GM23338 (cell line): ENCODE measurements around the gene ALS2. TPM values are rescaled to one million over a fixed set of nuclear protein-coding genes. Genes with fewer than 3 reads are reported as not detected.

Source experiments
- ATAC-seq: fragments of 200-7000 bp; cut with Tn5 transposase; 3 replicates; pipeline ENCODE4 v1.9.1; 2020
- DNase-seq: peaks from one replicate; pipeline ENCODE4 v3.0.0-alpha.2; 2015; ENCODE audit warnings: low spot score
- H2AFZ ChIP-seq: fragments of 200-600 bp; sonication (generic); 2 replicates; pipeline ENCODE4 v1.8.0; 2016; ENCODE audit warnings: antibody characterized with exemption, mild to moderate bottlenecking, moderate library complexity
- H3F3A ChIP-seq: fragments of 200-600 bp; sonication (generic); replicated peaks from 2 replicates; pipeline ENCODE4 v1.8.0; 2017; ENCODE audit warnings: antibody characterized with exemption, mixed run types, low read depth
- H3K27ac ChIP-seq: fragments of 200-600 bp; sonication (generic); 2 replicates; pipeline ENCODE4 v1.6.1; 2016; ENCODE audit warnings: low read depth
- H3K27me3 ChIP-seq: fragments of 200-600 bp; sonication (generic); 2 replicates; pipeline ENCODE4 v1.8.0; 2016; ENCODE audit warnings: mild to moderate bottlenecking, mixed run types, moderate library complexity; ENCODE audit not compliant: insufficient read depth
- H3K36me3 ChIP-seq: fragments of 200-600 bp; sonication (generic); 2 replicates; pipeline ENCODE4 v1.8.0; 2016; ENCODE audit warnings: mild to moderate bottlenecking; ENCODE audit not compliant: insufficient read depth
- H3K4me1 ChIP-seq: fragments of 200-600 bp; sonication (generic); 2 replicates; pipeline ENCODE4 v1.8.0; 2016; ENCODE audit warnings: mild to moderate bottlenecking, moderate library complexity; ENCODE audit not compliant: insufficient read depth
- H3K4me2 ChIP-seq: fragments of 200-600 bp; sonication (generic); 2 replicates; pipeline ENCODE4 v1.7.1; 2017; ENCODE audit warnings: mixed run types
- H3K4me3 ChIP-seq: fragments of 200-600 bp; sonication (generic); 2 replicates; pipeline ENCODE4 v1.6.1; 2016; ENCODE audit warnings: mixed run types
- H3K79me2 ChIP-seq: fragments of 200-600 bp; sonication (generic); replicated peaks from 2 replicates; pipeline ENCODE4 v1.8.0; 2017; ENCODE audit warnings: mild to moderate bottlenecking; ENCODE audit not compliant: insufficient read depth
- H3K9me2 ChIP-seq: fragments of 200-600 bp; sonication (generic); 2 replicates; pipeline ENCODE4 v1.8.0; 2017; ENCODE audit not compliant: insufficient read depth
- H4K20me1 ChIP-seq: fragments of 200-600 bp; sonication (generic); replicated peaks from 2 replicates; pipeline ENCODE4 v1.8.0; 2017; ENCODE audit warnings: mild to moderate bottlenecking; ENCODE audit not compliant: insufficient read depth
- H3K27ac Mint-ChIP-seq: 2 replicates; pipeline ENCODE4 v1.8.0; 2020; ENCODE audit warnings: inconsistent platforms, mild to moderate bottlenecking, moderate library complexity, mixed read lengths
- H3K27me3 Mint-ChIP-seq: 3 replicates; pipeline ENCODE4 v1.8.0; 2022; ENCODE audit warnings: low read depth, mild to moderate bottlenecking, moderate library complexity, mixed read lengths, inconsistent platforms; ENCODE audit not compliant: insufficient read depth, poor library complexity
- H3K36me3 Mint-ChIP-seq: 3 replicates; pipeline ENCODE4 v1.8.0; 2021; ENCODE audit warnings: low read depth, mild to moderate bottlenecking, inconsistent platforms, moderate library complexity, mixed read lengths
- H3K4me1 Mint-ChIP-seq: 3 replicates; pipeline ENCODE4 v1.8.0; 2020; ENCODE audit warnings: mild to moderate bottlenecking, inconsistent platforms, mixed read lengths
- H3K4me3 Mint-ChIP-seq: 3 replicates; pipeline ENCODE4 v1.8.0; 2021; ENCODE audit warnings: moderate library complexity, mild to moderate bottlenecking, inconsistent platforms, mixed read lengths
- H3K9me3 Mint-ChIP-seq: 3 replicates; pipeline ENCODE4 v1.8.0; 2020; ENCODE audit warnings: moderate library complexity, mild to moderate bottlenecking, inconsistent platforms, mixed read lengths
- EZH2phosphoT487 ChIP-seq: fragments of 200-600 bp; sonication (generic); IDR thresholded peaks from one replicate; pipeline ENCODE4 v1.8.1; 2018; ENCODE audit warnings: antibody characterized with exemption; ENCODE audit not compliant: unreplicated experiment
- JUNB ChIP-seq: IDR thresholded peaks from one replicate; pipeline ENCODE4 v1.6.1; 2016; ENCODE audit warnings: antibody characterized with exemption; ENCODE audit not compliant: unreplicated experiment
- NANOG ChIP-seq: IDR thresholded peaks from 2 replicates; pipeline ENCODE4 v1.6.1; 2016; ENCODE audit warnings: antibody characterized with exemption, borderline replicate concordance
- REST ChIP-seq: IDR thresholded peaks from one replicate; pipeline ENCODE4 v1.6.1; 2018; ENCODE audit warnings: antibody characterized with exemption; ENCODE audit not compliant: unreplicated experiment
- ZNF114 ChIP-seq: fragments of 250-450 bp; sonication (Bioruptor Pico); IDR thresholded peaks from 2 replicates; pipeline ENCODE4 v1.5.0; 2020; ENCODE audit warnings: mild to moderate bottlenecking, moderate library complexity
- ZNF462 ChIP-seq: fragments of 250-450 bp; sonication (Bioruptor Pico); IDR thresholded peaks from 2 replicates; pipeline ENCODE4 v1.5.0; 2020; ENCODE audit warnings: mild to moderate bottlenecking, moderate library complexity
- polyA plus RNA-seq: library from polyadenylated mRNA; unstranded; fragments of >200 nt; fragmentation: Nextera tagmentation; extraction: Ambion mirVana; gene quantifications from 2 replicates; pipeline ENCODE4 v1.2.1, GENCODE V29; 2016
- total RNA-seq: library from RNA; depleted of rRNA; stranded (reverse); fragments of >200 nt; shearing (Covaris generic); gene quantifications from 2 replicates; pipeline ENCODE4 v1.2.3, GENCODE V29; 2014

Gene ALS2
- total and polyA plus RNA-seq, 2 experiments from 2014 or later, result 9.6 to 43.3 TPM

GRCh38 chr2:201701646-201702045 is 79.1 kb downstream of the ALS2 start (continued):
- no peak for TF ChIP-seq ZNF462 (CRISPR knock-in tag)
- no peak for TF ChIP-seq REST
- TF ChIP-seq ZNF114 (CRISPR knock-in tag), result no peak
- no peak for TF ChIP-seq EZH2phosphoT487

GRCh38 chr2:201699416-201699815 is 81.3 kb downstream of the ALS2 start:
- DNase-seq (peak; percentile 40), ATAC-seq (peak; percentile 60)
- Histone ChIP-seq H3K36me3 (peaks cover 9% of the 10 kb centered on the region; the same call in 1 of the 2 replicates), H3K79me2 (no peaks in the 10 kb centered on the region), H3F3A (no peaks in the 10 kb centered on the region), H3K4me1 (peaks cover 48% of the 10 kb centered on the region), H3K9me2 (peaks cover 6% of the 10 kb centered on the region; the same call in 1 of the 2 replicates), H3K27me3 (no peaks in the 10 kb centered on the region), H3K27ac (peak overlapping the region; percentile 35; the same call in 1 of the 2 replicates), H2AFZ (no peak overlapping the region), H3K4me2 (peak overlapping the region; percentile 50), H4K20me1 (no peaks in the 10 kb centered on the region), H3K4me3 (no peak overlapping the region; the same call in 1 of the 2 replicates)
- TF ChIP-seq NANOG, result 0 out of 2 replicates have a peak, but pooled peaks have one; percentile 17
- TF ChIP-seq JUNB, result no peak
- H3K27ac Mint-ChIP-seq, result peak overlapping the region; percentile 52; the same call in 1 of the 2 replicates
- H3K36me3 Mint-ChIP-seq, result peaks cover 9% of the 10 kb centered on the region; the same call in 2 of the 3 replicates
- H3K4me3 Mint-ChIP-seq, result 0 out of 3 replicates have a peak overlapping the region, but pooled peaks have one; percentile 7
- H3K27me3 Mint-ChIP-seq, result no peaks in the 10 kb centered on the region
- H3K9me3 Mint-ChIP-seq, result no peaks in the 10 kb centered on the region
- peaks cover 57% of the 10 kb centered on the region for H3K4me1 Mint-ChIP-seq
